ENCODE results near the gene POLDIP3. TPM values are rescaled to one million over a fixed set of nuclear protein-coding genes. Genes with fewer than 3 reads are reported as not detected.

The POLDIP3 gene
- polyA plus RNA-seq: 5.4 and 11.1 TPM in 2 replicates

GRCh38 chr22:42614312-42615091 lies at the start of gene POLDIP3:
Gene POLDIP3, minus strand, starts transcription at chr22:42614883. Its CDS starts 26 bp downstream, at chr22:42614857.

GRCh38 chr22:42649246-42650099 lies 34.8 kb upstream of the POLDIP3 start, which contains the start of gene CYB5R3:
Gene CYB5R3, minus strand, starts transcription at chr22:42649392. Its CDS starts 77 bp downstream, at chr22:42649315.

GRCh38 chr22:42553475-42554361 lies 61.0 kb downstream of the POLDIP3 start, which contains the start of gene SERHL2:
Gene SERHL2, plus strand, starts transcription at chr22:42553956. Its CDS starts 65 bp downstream, at chr22:42554021.

Other genes with a start within 250 kb of the POLDIP3 start
- gene NFAM1, start 182.5 kb downstream of the POLDIP3 start, polyA plus RNA-seq: 0.21 TPM in 1 of 2 replicates, not detected in the other
- gene RRP7A, start 95.1 kb downstream of the POLDIP3 start, polyA plus RNA-seq: 4.3 and 6.3 TPM in 2 replicates
- 19.2 and 19.8 TPM in 2 replicates for gene SERHL2, start 60.9 kb downstream of the POLDIP3 start, polyA plus RNA-seq
- gene ATP5MGL, start 25.7 kb upstream of the POLDIP3 start, polyA plus RNA-seq: 1.0 and 1.4 TPM in 2 replicates
- gene CYB5R3, start 34.5 kb upstream of the POLDIP3 start, polyA plus RNA-seq: 9.7 and 12.2 TPM in 2 replicates
- gene A4GALT, start 106.0 kb upstream of the POLDIP3 start, polyA plus RNA-seq: not detected in 2 replicates
- gene ARFGAP3, start 242.4 kb upstream of the POLDIP3 start, polyA plus RNA-seq: 36.6 and 48.8 TPM in 2 replicates